Left ventricle myocardium inferior (tissue), 1 donor: ENCODE results near the gene RAB10. TPM values are rescaled to one million over a fixed set of nuclear protein-coding genes. Genes with fewer than 3 reads are reported as not detected.

Source experiments
- DNase-seq: peaks from one replicate; pipeline ENCODE4 v3.0.0-alpha.2; 2020
- H3K27ac ChIP-seq: fragments of 200-600 bp; replicated peaks from 2 replicates; pipeline ENCODE4 v1.8.0; 2021
- H3K27me3 ChIP-seq: fragments of 200-600 bp; 2 replicates; pipeline ENCODE4 v1.8.0; 2021; ENCODE audit warnings: low read depth
- H3K36me3 ChIP-seq: fragments of 200-600 bp; 2 replicates; pipeline ENCODE4 v1.8.0; 2021
- H3K4me1 ChIP-seq: fragments of 200-600 bp; 2 replicates; pipeline ENCODE4 v1.8.0; 2021
- H3K4me3 ChIP-seq: fragments of 200-600 bp; 2 replicates; pipeline ENCODE4 v1.8.0; 2021; ENCODE audit warnings: mild to moderate bottlenecking, moderate library complexity
- H3K9me3 ChIP-seq: fragments of 200-600 bp; replicated peaks from 2 replicates; pipeline ENCODE4 v1.8.0; 2021
- intact Hi-C: fragments of 100-400 bp; cut with micrococcal nuclease; formaldehyde crosslinking; loops from one replicate; pipeline ENCODE4 v1.11.0; 2022
- total RNA-seq: library from RNA; stranded (reverse); fragmentation: NEBNext Ultra II Directional; extraction: Animal tissue kit (Norgen Biotek cat#: 25700); gene quantifications from one replicate; pipeline ENCODE4 v1.2.1, GENCODE V29; 2021
- TF ChIP-seq, protein P1 (sequence below): fragments of 200-600 bp; IDR thresholded peaks from 2 replicates; pipeline ENCODE4 v1.8.0; 2021; ENCODE audit warnings: antibody characterized with exemption, mild to moderate bottlenecking, borderline replicate concordance
- donor health status: DM: no; HTN: yes; CAD: no; lungs with severe emphysema.

RAB10 gene
- total RNA-seq, 1 donor from 2014 or later = 86.1 TPM

DNA sequence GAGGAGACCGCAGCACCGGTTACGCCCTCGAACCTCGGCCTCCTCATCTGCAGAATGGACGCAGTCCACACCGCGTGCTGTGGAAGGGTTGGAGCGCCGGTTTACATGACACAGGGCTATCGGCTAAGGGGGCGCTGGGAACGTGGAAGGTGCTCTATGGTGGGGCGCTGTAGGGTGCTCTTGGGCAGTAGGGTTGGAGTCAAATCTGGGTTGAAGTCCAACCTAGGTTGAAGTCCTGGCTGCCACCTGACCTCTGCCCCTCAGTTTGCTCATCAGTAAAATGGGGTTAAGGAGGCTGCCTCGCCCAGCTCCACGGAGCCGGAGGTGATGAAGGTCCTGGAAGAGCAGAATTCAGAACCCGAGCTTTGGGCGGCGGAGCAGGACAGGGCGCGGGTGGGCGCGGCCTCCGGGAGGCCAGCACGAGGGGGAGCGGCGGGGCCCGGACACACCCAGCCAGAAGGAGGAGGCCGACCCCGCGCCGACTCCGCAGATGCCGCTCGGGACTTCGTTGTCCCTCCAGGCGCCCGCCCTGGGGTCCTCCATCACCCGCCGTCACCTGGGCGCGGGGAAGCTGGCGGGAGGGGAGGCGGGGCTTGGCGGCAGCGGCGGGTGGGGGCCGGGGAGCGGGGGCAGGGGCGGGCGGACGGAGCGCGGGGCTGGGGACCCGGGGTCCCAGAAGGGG is 138.4 kb downstream of the RAB10 start:
- DNase-seq = no peak
- peaks cover 10% of the 10 kb centered on the region for H3K4me1 ChIP-seq
- no peak overlapping the region for H3K27ac ChIP-seq
- H3K36me3 ChIP-seq = no peaks in the 10 kb centered on the region
- intact Hi-C loops = no loop called here
- TF ChIP-seq, protein P1, sequence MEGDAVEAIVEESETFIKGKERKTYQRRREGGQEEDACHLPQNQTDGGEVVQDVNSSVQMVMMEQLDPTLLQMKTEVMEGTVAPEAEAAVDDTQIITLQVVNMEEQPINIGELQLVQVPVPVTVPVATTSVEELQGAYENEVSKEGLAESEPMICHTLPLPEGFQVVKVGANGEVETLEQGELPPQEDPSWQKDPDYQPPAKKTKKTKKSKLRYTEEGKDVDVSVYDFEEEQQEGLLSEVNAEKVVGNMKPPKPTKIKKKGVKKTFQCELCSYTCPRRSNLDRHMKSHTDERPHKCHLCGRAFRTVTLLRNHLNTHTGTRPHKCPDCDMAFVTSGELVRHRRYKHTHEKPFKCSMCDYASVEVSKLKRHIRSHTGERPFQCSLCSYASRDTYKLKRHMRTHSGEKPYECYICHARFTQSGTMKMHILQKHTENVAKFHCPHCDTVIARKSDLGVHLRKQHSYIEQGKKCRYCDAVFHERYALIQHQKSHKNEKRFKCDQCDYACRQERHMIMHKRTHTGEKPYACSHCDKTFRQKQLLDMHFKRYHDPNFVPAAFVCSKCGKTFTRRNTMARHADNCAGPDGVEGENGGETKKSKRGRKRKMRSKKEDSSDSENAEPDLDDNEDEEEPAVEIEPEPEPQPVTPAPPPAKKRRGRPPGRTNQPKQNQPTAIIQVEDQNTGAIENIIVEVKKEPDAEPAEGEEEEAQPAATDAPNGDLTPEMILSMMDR = no peak
- no peaks in the 10 kb centered on the region for H3K9me3 ChIP-seq
- H3K27me3 ChIP-seq = peaks cover 49% of the 10 kb centered on the region
- H3K4me3 ChIP-seq = peak overlapping the region; percentile 64

DNA sequence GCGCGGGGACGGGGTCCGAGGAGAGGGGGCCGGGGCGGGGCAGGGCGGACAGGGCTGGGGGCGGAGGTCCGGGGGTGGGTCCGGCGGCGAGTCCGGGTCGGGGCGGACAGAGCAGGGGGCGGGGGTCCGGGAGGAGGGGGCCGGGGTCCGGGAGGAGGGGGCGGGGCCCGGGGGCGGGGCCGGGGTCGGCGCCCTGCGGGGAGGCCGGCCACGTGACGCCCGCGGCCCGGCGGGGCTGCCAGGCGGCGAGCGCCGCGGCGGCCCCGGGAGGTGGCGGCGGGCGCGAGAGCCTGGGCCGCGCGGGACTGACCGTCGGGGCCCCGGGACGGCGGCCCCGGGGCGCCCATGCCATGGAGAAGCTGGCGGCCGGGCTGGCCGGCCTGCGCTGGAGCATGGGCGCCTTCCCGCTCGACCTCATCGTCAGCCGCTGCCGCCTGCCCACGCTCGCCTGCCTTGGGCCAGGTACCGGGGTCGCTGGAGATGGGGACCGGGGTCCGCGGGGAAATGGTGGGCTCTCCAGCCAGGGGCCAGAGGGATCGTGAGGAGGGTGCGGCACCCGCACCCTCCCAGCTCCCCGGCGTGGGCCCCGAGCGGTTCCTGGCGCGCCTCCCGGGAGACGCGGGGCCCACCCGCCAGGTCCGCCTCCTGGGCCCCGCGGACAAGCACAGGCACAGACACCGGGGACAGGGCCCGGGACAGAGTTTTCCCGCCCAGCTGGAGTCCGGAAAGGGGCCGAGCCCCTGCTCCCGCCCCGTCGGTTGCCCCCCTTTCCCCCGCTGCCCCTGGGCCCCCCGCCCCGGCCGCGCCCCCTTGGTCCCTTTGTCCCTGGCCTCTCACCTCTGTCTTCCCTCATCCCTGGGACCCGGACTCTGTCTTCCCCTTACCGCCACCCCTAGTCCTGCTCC is 139.2 kb downstream of the RAB10 start, which contains the start of gene GAREM2:
Gene GAREM2, plus strand, starts transcription at position 218 of the 905 bp plus-strand sequence. Its CDS starts 133 bp downstream, at position 351.
- DNase-seq = no peak

GRCh38 chr2:26173776-26174482 is 140.0 kb downstream of the RAB10 start:
- intact Hi-C loops = no loop called here
- Histone ChIP-seq H3K4me3 (peak overlapping the region; percentile 64), H3K4me1 (peaks cover 16% of the 10 kb centered on the region), H3K27me3 (peaks cover 49% of the 10 kb centered on the region), H3K36me3 (no peaks in the 10 kb centered on the region), H3K27ac (no peak overlapping the region), H3K9me3 (no peaks in the 10 kb centered on the region)
- TF ChIP-seq, protein P1 = no peak
- no peak for DNase-seq

More for the DNA sequence above, 139.2 kb downstream of the RAB10 start, which contains the start of gene GAREM2:
- H3K27me3 ChIP-seq = peaks cover 49% of the 10 kb centered on the region
- H3K36me3 ChIP-seq = no peaks in the 10 kb centered on the region
- H3K4me1 ChIP-seq = peaks cover 10% of the 10 kb centered on the region
- no peak within 1 kb of the TSS for H3K27ac ChIP-seq
- peak within 1 kb of the TSS; percentile 64 for H3K4me3 ChIP-seq
- intact Hi-C loops = no loop called here
- TF ChIP-seq, protein P1 = no peak
- no peaks in the 10 kb centered on the region for H3K9me3 ChIP-seq

GRCh38 chr2:26174691-26175465 is 141.0 kb downstream of the RAB10 start:
- Histone ChIP-seq H3K36me3 (no peaks in the 10 kb centered on the region), H3K9me3 (no peaks in the 10 kb centered on the region), H3K4me3 (no peak overlapping the region), H3K27me3 (peaks cover 49% of the 10 kb centered on the region), H3K4me1 (peaks cover 25% of the 10 kb centered on the region), H3K27ac (no peak overlapping the region)
- intact Hi-C loops = no loop called here
- TF ChIP-seq, protein P1 = no peak
- DNase-seq = no peak
